Keratinocyte (primary cell): ENCODE measurements around the gene CYTH1. TPM values are rescaled to one million over a fixed set of nuclear protein-coding genes. Genes with fewer than 3 reads are reported as not detected.

Experiments used
- DNase-seq: peaks from one replicate; pipeline ENCODE4 v3.0.0-alpha.2; 2011; ENCODE audit warnings: low read depth, missing footprints, low spot score
- FAIRE-seq: peaks from 2 replicates; lab custom pipeline; 2011; peaks lifted over from hg19 to GRCh38; lab: Jason Lieb, UNC
- H2AFZ ChIP-seq: 2 replicates; pipeline ENCODE4 v1.6.0; 2012; ENCODE audit warnings: low read length, control low read depth, inconsistent platforms; ENCODE audit not compliant: control insufficient read depth
- H3K27ac ChIP-seq: 2 replicates; pipeline ENCODE4 v1.5.1; 2011; ENCODE audit warnings: low read length; ENCODE audit not compliant: control insufficient read depth, insufficient read depth
- H3K27me3 ChIP-seq: 3 replicates; pipeline ENCODE4 v1.6.0; 2011; ENCODE audit warnings: low read length; ENCODE audit not compliant: control insufficient read depth, insufficient read depth; ENCODE audit errors: extremely low read depth
- H3K36me3 ChIP-seq, 2 experiments: 2 replicates in 1 of 2; 3 replicates in 1 of 2; pipeline ENCODE4 v1.5.1; 2011; ENCODE audit warnings: low read length in 2 of 2, mild to moderate bottlenecking in 1 of 2; ENCODE audit not compliant: control insufficient read depth in 2 of 2, insufficient read depth in 2 of 2; ENCODE audit errors: extremely low read depth in 1 of 2
- H3K4me1 ChIP-seq: 3 replicates; pipeline ENCODE4 v1.5.1; 2011; ENCODE audit warnings: low read length; ENCODE audit not compliant: control insufficient read depth, insufficient read depth; ENCODE audit errors: extremely low read depth
- H3K4me2 ChIP-seq: 3 replicates; pipeline ENCODE4 v1.6.0; 2011; ENCODE audit warnings: low read depth, low read length; ENCODE audit not compliant: control insufficient read depth, insufficient read depth; ENCODE audit errors: extremely low read depth
- H3K4me3 ChIP-seq, 3 experiments: fragments of 200-600 bp in 1 of 3; sonication (generic) in 1 of 3; 2 replicates in 2 of 3; 3 replicates in 1 of 3; pipeline ENCODE4 v1.5.1; 2011 to 2016; ENCODE audit warnings: low read length in 3 of 3, mild to moderate bottlenecking in 3 of 3, control low read depth in 2 of 3, inconsistent platforms in 1 of 3, low read depth in 1 of 3, mixed read lengths in 1 of 3, mixed run types in 1 of 3, moderate library complexity in 1 of 3; ENCODE audit not compliant: control insufficient read depth in 2 of 3, insufficient read depth in 2 of 3; ENCODE audit errors: extremely low read depth in 1 of 3
- H3K79me2 ChIP-seq: 2 replicates; pipeline ENCODE4 v1.6.0; 2012; ENCODE audit warnings: low read length; ENCODE audit not compliant: control insufficient read depth, insufficient read depth
- H3K9ac ChIP-seq: 3 replicates; pipeline ENCODE4 v1.6.0; 2011; ENCODE audit warnings: low read length; ENCODE audit not compliant: control insufficient read depth, insufficient read depth; ENCODE audit errors: extremely low read depth
- H3K9me1 ChIP-seq: 3 replicates; pipeline ENCODE4 v1.6.0; 2011; ENCODE audit warnings: low read length; ENCODE audit not compliant: control insufficient read depth, insufficient read depth; ENCODE audit errors: extremely low read depth
- H3K9me3 ChIP-seq: 2 replicates; pipeline ENCODE4 v1.5.1; 2012; ENCODE audit warnings: low read depth, low read length; ENCODE audit not compliant: control insufficient read depth
- H4K20me1 ChIP-seq: 3 replicates; pipeline ENCODE4 v1.6.0; 2011; ENCODE audit warnings: low read length; ENCODE audit not compliant: control insufficient read depth, insufficient read depth; ENCODE audit errors: extremely low read depth
- CTCF ChIP-seq, 3 experiments: IDR thresholded peaks in 1 of 3; conservative IDR thresholded peaks in 1 of 3; optimal IDR thresholded peaks in 1 of 3; 2 replicates in 2 of 3; 3 replicates in 1 of 3; pipeline versions ENCODE3 to v1.5.1; 2011; ENCODE audit warnings: low read length in 3 of 3, mild to moderate bottlenecking in 3 of 3, moderate library complexity in 2 of 3, control low read depth in 1 of 3, inconsistent platforms in 1 of 3; ENCODE audit not compliant: insufficient read depth in 2 of 3; ENCODE audit errors: extremely low read depth in 1 of 3
- EZH2 ChIP-seq: IDR thresholded peaks from one replicate; pipeline ENCODE4 v1.6.1; 2012; ENCODE audit warnings: inconsistent platforms, mild to moderate bottlenecking, low read length, moderate library complexity
- dilution Hi-C: fragments of 300-500 bp; cut with MboI; formaldehyde crosslinking; loops from one replicate; pipeline ENCODE4 v1.7.0; 2020; ENCODE audit warnings: low sequenced_read_pairs; ENCODE audit not compliant: extremely low pct_ligation_motif_present
- polyA plus RNA-seq, 5 experiments: library from polyadenylated mRNA; depleted of rRNA in 3 of 5; stranded (reverse) in 3 of 5; stranded (forward) in 1 of 5; unstranded in 1 of 5; fragments of >200 nt; gene quantifications; 1 replicate in 1 of 5; 2 replicates in 3 of 5; 3 replicates in 1 of 5; pipeline versions ENCODE4 v1.2.1 to v1.2.3, GENCODE V29; 2011 to 2012; ENCODE audit warnings: missing spikeins in 2 of 5, low read depth in 1 of 5, low replicate concordance in 1 of 5

The CYTH1 gene
- polyA plus RNA-seq, 1 donor (not counting 4 experiments of a cell fraction or from before 2014, with no cell fraction given): 28.3 TPM

- no peak for DNase-seq
- no peaks in the 10 kb centered on the region for H3K4me1 ChIP-seq
- H3K9me1 ChIP-seq: no peaks in the 10 kb centered on the region
- H3K36me3 ChIP-seq: no peaks in the 10 kb centered on the region
- H3K27me3 ChIP-seq: no peaks in the 10 kb centered on the region
- H2AFZ ChIP-seq: no peak overlapping the region
- no peaks in the 10 kb centered on the region for H3K9me3 ChIP-seq
- dilution Hi-C loops: no loop called here
- FAIRE-seq: no peak
- H3K4me2 ChIP-seq: no peak overlapping the region
- no peak overlapping the region for H3K9ac ChIP-seq
- no peaks in the 10 kb centered on the region for H3K79me2 ChIP-seq
- TF ChIP-seq CTCF (optimal IDR thresholded peaks at IDR 0.05 in 1 of 3, IDR thresholded peaks at IDR 0.05 in 1 of 3, conservative IDR thresholded peaks at IDR 0.05 in 1 of 3; ENCODE audit: extremely low read depth in 1 of 3, insufficient read depth in 2 of 3, low read length in 3 of 3) (no peak), EZH2 (no peak)
- no peak overlapping the region for H3K4me3 ChIP-seq
- no peak overlapping the region for H3K27ac ChIP-seq
- H4K20me1 ChIP-seq: no peaks in the 10 kb centered on the region
These were observed 144.9 kb downstream of the CYTH1 start for GRCh38 chr17:78637146-78637545.

DNA sequence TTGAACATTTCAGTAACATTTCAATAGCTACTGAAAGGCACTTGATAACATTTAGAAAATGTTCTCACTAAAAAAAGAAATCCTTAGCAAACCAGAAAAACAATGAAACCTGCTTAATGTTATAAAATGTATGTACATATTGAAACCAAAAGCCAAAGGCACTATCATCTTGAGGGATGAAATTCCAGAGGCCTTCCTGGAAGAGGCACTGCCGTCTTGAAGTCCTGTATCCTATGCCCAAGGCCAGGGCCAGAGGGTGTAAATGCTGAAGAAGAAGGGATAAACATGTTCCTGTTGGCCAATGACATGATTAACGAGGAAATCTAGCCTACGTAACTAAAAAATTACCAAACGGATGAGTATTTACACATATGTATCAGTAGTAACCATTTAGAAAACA lies 147.9 kb downstream of the CYTH1 start:
- dilution Hi-C loops: no loop called here
- no peak overlapping the region for H3K4me2 ChIP-seq
- TF ChIP-seq EZH2: no peak
- no peak for TF ChIP-seq CTCF (optimal IDR thresholded peaks at IDR 0.05 in 1 of 3, IDR thresholded peaks at IDR 0.05 in 1 of 3, conservative IDR thresholded peaks at IDR 0.05 in 1 of 3; ENCODE audit: extremely low read depth in 1 of 3, insufficient read depth in 2 of 3, low read length in 3 of 3)

More for the DNA sequence above, 147.9 kb downstream of the CYTH1 start:
- H3K4me3 ChIP-seq: no peak overlapping the region
- H3K79me2 ChIP-seq: no peaks in the 10 kb centered on the region
- H3K27me3 ChIP-seq: no peaks in the 10 kb centered on the region
- H3K4me1 ChIP-seq: no peaks in the 10 kb centered on the region
- no peak overlapping the region for H3K27ac ChIP-seq
- no peaks in the 10 kb centered on the region for H3K36me3 ChIP-seq
- no peak overlapping the region for H3K9ac ChIP-seq
- FAIRE-seq: no peak
- DNase-seq: no peak
- no peak overlapping the region for H2AFZ ChIP-seq
- no peaks in the 10 kb centered on the region for H3K9me3 ChIP-seq
- no peaks in the 10 kb centered on the region for H3K9me1 ChIP-seq
- H4K20me1 ChIP-seq: no peaks in the 10 kb centered on the region
